Hematopoietic multipotent progenitor cell treated with erythropoietin and hydrocortisone succinate and interleukin-3 and kit ligand, for 8 days (in vitro differentiated cells): ENCODE measurements around the gene CILP2.

Experiments used
- DNase-seq: peaks from one replicate; pipeline ENCODE4 v3.0.0-alpha.2; 2015

CILP2 gene

GRCh38 chr19:19568802-19569756 is 31.0 kb downstream of the CILP2 start:
- no peak for DNase-seq

GRCh38 chr19:19570571-19570970 is 32.5 kb downstream of the CILP2 start:
- DNase-seq, result peak; percentile 80

- peak; percentile 75 for DNase-seq
These were observed 33.2 kb downstream of the CILP2 start for GRCh38 chr19:19571071-19571786.

- no peak for DNase-seq
These were observed 37.3 kb downstream of the CILP2 start for GRCh38 chr19:19575411-19575810.

GRCh38 chr19:19578252-19578651 is 40.2 kb downstream of the CILP2 start:
- DNase-seq, result no peak

- no peak for DNase-seq
These were observed 41.7 kb downstream of the CILP2 start for GRCh38 chr19:19579533-19580361.

- DNase-seq, result no peak
These were observed 42.4 kb downstream of the CILP2 start for GRCh38 chr19:19580418-19580817.

- no peak for DNase-seq
These were observed 43.3 kb downstream of the CILP2 start for GRCh38 chr19:19581391-19581790.

- no peak for DNase-seq
These were observed 44.4 kb downstream of the CILP2 start for GRCh38 chr19:19582471-19582870.

GRCh38 chr19:19584356-19584755 is 46.3 kb downstream of the CILP2 start:
- no peak for DNase-seq

- DNase-seq, result no peak
These were observed 49.7 kb downstream of the CILP2 start for GRCh38 chr19:19587771-19588170.

GRCh38 chr19:19588546-19588945 is 50.5 kb downstream of the CILP2 start:
- DNase-seq, result no peak

- DNase-seq, result no peak
These were observed 53.2 kb downstream of the CILP2 start for GRCh38 chr19:19591133-19591825.

GRCh38 chr19:19592690-19593089 is 54.6 kb downstream of the CILP2 start:
- no peak for DNase-seq

GRCh38 chr19:19594381-19594780 is 56.3 kb downstream of the CILP2 start:
- DNase-seq, result no peak

- no peak for DNase-seq
These were observed 57.2 kb downstream of the CILP2 start for GRCh38 chr19:19595171-19595701.
